SK-N-SH (cell line): Measurements from ENCODE around the gene TSPAN11. TPM values are rescaled to one million over a fixed set of nuclear protein-coding genes. Genes with fewer than 3 reads are reported as not detected.

Source experiments
- CTCF ChIA-PET: fragments of 300-600, 350-600 bp; formaldehyde crosslinking; extraction: SDS; loops from one replicate; lab custom pipeline; 2021; lab: Yijun Ruan, JAX
- POLR2A ChIA-PET: fragments of 350-600 bp; sonication (Branson Sonifier 250); formaldehyde crosslinking; extraction: SDS; loops from one replicate; lab custom pipeline; 2020; ENCODE audit warnings: antibody characterized with exemption, inconsistent platforms; lab: Yijun Ruan, JAX
- DNase-seq: peaks from one replicate; pipeline ENCODE4 v3.0.0; 2012
- H2AFZ ChIP-seq: fragments of 200-600 bp; sonication (generic); 2 replicates; pipeline ENCODE4 v1.8.1; 2016; ENCODE audit warnings: antibody characterized with exemption, mild to moderate bottlenecking, low read depth
- H3F3A ChIP-seq: fragments of 200-600 bp; sonication (generic); replicated peaks from 2 replicates; pipeline ENCODE3; 2016; ENCODE audit warnings: antibody characterized with exemption, mild to moderate bottlenecking; ENCODE audit not compliant: insufficient read depth
- H3K27ac ChIP-seq, 2 experiments: fragments of 200-500 bp in 1 of 2; fragments of 200-600 bp in 1 of 2; sonication (Bioruptor generic) in 1 of 2; sonication (generic), shearing (Covaris generic) in 1 of 2; 2 replicates each; pipeline versions ENCODE4 v1.5.1 to v1.6.1; 2014 to 2016; ENCODE audit warnings: low read depth in 2 of 2, inconsistent platforms in 1 of 2, low read length in 1 of 2, mild to moderate bottlenecking in 1 of 2, mixed read lengths in 1 of 2
- H3K27me3 ChIP-seq: fragments of 200-600 bp; sonication (generic), shearing (Covaris generic); 2 replicates; pipeline ENCODE4 v1.6.1; 2016; ENCODE audit warnings: mixed run types; ENCODE audit not compliant: insufficient read depth
- H3K36me3 ChIP-seq, 2 experiments: fragments of 200-500 bp in 1 of 2; fragments of 200-600 bp in 1 of 2; sonication (Bioruptor generic) in 1 of 2; sonication (generic) in 1 of 2; replicated peaks in 1 of 2; 2 replicates each; pipeline versions ENCODE3 to v1.5.1; 2014 to 2016; ENCODE audit warnings: low read length in 1 of 2, mild to moderate bottlenecking in 1 of 2; ENCODE audit not compliant: insufficient read depth in 2 of 2, control insufficient read depth in 1 of 2
- H3K4me1 ChIP-seq, 2 experiments: fragments of 200-500 bp in 1 of 2; fragments of 200-600 bp in 1 of 2; sonication (Bioruptor generic) in 1 of 2; sonication (generic), shearing (Covaris generic) in 1 of 2; 2 replicates each; pipeline versions ENCODE4 v1.5.1 to v1.6.1; 2014 to 2016; ENCODE audit warnings: low read depth in 1 of 2, low read length in 1 of 2, mixed run types in 1 of 2; ENCODE audit not compliant: insufficient read depth in 2 of 2, control insufficient read depth in 1 of 2
- H3K4me2 ChIP-seq: fragments of 200-600 bp; sonication (generic), shearing (Covaris generic); 2 replicates; pipeline ENCODE4 v1.6.1; 2017; ENCODE audit warnings: mixed run types
- H3K4me3 ChIP-seq, 2 experiments: fragments of 200-500 bp in 1 of 2; fragments of 200-600 bp in 1 of 2; sonication (Bioruptor generic) in 1 of 2; sonication (generic), shearing (Covaris generic) in 1 of 2; 2 replicates each; pipeline versions ENCODE4 v1.5.1 to v1.8.1; 2014 to 2016; ENCODE audit warnings: low read depth in 2 of 2, inconsistent platforms in 1 of 2, low read length in 1 of 2, mild to moderate bottlenecking in 1 of 2, mixed read lengths in 1 of 2, moderate library complexity in 1 of 2
- H3K79me2 ChIP-seq: fragments of 200-600 bp; sonication (generic); 2 replicates; pipeline ENCODE4 v1.8.1; 2017; ENCODE audit warnings: mild to moderate bottlenecking; ENCODE audit not compliant: insufficient read depth
- H3K9ac ChIP-seq: fragments of 200-600 bp; sonication (generic); 2 replicates; pipeline ENCODE4 v1.6.1; 2017; ENCODE audit warnings: mixed run types
- H3K9me2 ChIP-seq: fragments of 200-600 bp; sonication (generic); 2 replicates; pipeline ENCODE4 v1.6.1; 2017; ENCODE audit warnings: mixed run types
- H3K9me3 ChIP-seq: fragments of 200-600 bp; sonication (generic); 2 replicates; pipeline ENCODE4 v1.6.1; 2017; ENCODE audit warnings: mixed run types, mild to moderate bottlenecking, moderate library complexity
- H4K20me1 ChIP-seq: fragments of 200-600 bp; sonication (generic); 2 replicates; pipeline ENCODE4 v1.6.1; 2017; ENCODE audit warnings: mild to moderate bottlenecking, mixed run types; ENCODE audit not compliant: insufficient read depth
- CHD2 ChIP-seq: fragments of 150-350 bp; IDR thresholded peaks from 2 replicates; pipeline ENCODE4 v1.6.1; 2018; ENCODE audit warnings: low read length; ENCODE audit not compliant: partially characterized antibody
- CTCF ChIP-seq: fragments of 200-600 bp; sonication (generic); IDR thresholded peaks from 2 replicates; pipeline ENCODE4 v1.6.1; 2017; ENCODE audit warnings: antibody characterized with exemption, mild to moderate bottlenecking, moderate library complexity
- ELF1 ChIP-seq: IDR thresholded peaks from 2 replicates; pipeline ENCODE4 v1.4.0; 2012
- EZH2phosphoT487 ChIP-seq: fragments of 200-600 bp; sonication (generic); IDR thresholded peaks from 2 replicates; pipeline ENCODE4 v1.6.1; 2017; ENCODE audit warnings: low read depth, mixed run types, mild to moderate bottlenecking, antibody characterized with exemption, moderate library complexity, borderline replicate concordance
- GABPA ChIP-seq: IDR thresholded peaks from 2 replicates; pipeline ENCODE4 v1.4.0; 2012; ENCODE audit warnings: low read depth, mild to moderate bottlenecking
- MAX ChIP-seq: IDR thresholded peaks from 2 replicates; pipeline ENCODE4 v1.4.0; 2012; ENCODE audit warnings: low read depth
- MEF2A ChIP-seq: IDR thresholded peaks from 2 replicates; pipeline ENCODE4 v1.4.0; 2012; ENCODE audit warnings: low read depth, borderline replicate concordance
- MXI1 ChIP-seq: IDR thresholded peaks from 2 replicates; pipeline ENCODE4 v1.6.1; 2012; ENCODE audit warnings: mild to moderate bottlenecking, low read depth, low read length, improper control_type of control experiment
- RAD21 ChIP-seq: IDR thresholded peaks from 2 replicates; pipeline ENCODE4 v1.6.1; 2012; ENCODE audit warnings: mild to moderate bottlenecking, low read length
- REST ChIP-seq: IDR thresholded peaks from 2 replicates; pipeline ENCODE4 v1.6.1; 2012; ENCODE audit warnings: mild to moderate bottlenecking, low read depth, low read length, moderate library complexity
- SIN3A ChIP-seq: IDR thresholded peaks from 2 replicates; pipeline ENCODE4 v1.6.1; 2012; ENCODE audit warnings: low read depth, mild to moderate bottlenecking, low read length, moderate library complexity, borderline replicate concordance
- TAF1 ChIP-seq: IDR thresholded peaks from 2 replicates; pipeline ENCODE4 v1.6.1; 2012; ENCODE audit warnings: low read depth, mild to moderate bottlenecking, low read length, moderate library complexity, borderline replicate concordance
- TEAD4 ChIP-seq: IDR thresholded peaks from 2 replicates; pipeline ENCODE4 v1.4.0; 2012; ENCODE audit warnings: mild to moderate bottlenecking, borderline replicate concordance; ENCODE audit not compliant: insufficient read depth
- USF1 ChIP-seq: IDR thresholded peaks from 2 replicates; pipeline ENCODE4 v1.4.0; 2012; ENCODE audit warnings: low read depth, borderline replicate concordance
- USF2 ChIP-seq: fragments of 150-350 bp; IDR thresholded peaks from 2 replicates; pipeline ENCODE4 v1.6.1; 2017; ENCODE audit warnings: antibody characterized with exemption, low read length, low read depth, borderline replicate concordance
- WGBS: methylation state at CpG from one replicate; pipeline ENCODE4 v1.1.6; 2017; ENCODE audit warnings: low lambda C conversion rate; 5-methylcytosine and 5-hydroxymethylcytosine counted together
- polyA plus RNA-seq, 3 experiments: library from polyadenylated mRNA; depleted of rRNA; stranded (reverse); fragments of >200 nt; gene quantifications; 2 replicates each; pipeline ENCODE4 v1.2.3, GENCODE V29; 2012

TSPAN11 gene
- polyA plus RNA-seq, 1 of the 3 experiments (the other 2 are of a cell fraction), result 6.4 TPM

GRCh38 chr12:30979371-30980259 lies 53.1 kb downstream of the TSPAN11 start:
- Histone ChIP-seq H3K27me3 (no peaks in the 10 kb centered on the region), H3K9me3 (no peaks in the 10 kb centered on the region), H3K27ac (no peak overlapping the region), H3K4me2 (no peak overlapping the region), H3K79me2 (no peaks in the 10 kb centered on the region), H3K4me1 (peaks cover 0 to 58% of the 10 kb centered on the region in 2 experiments; a peak in 2 of 4 replicates), H3K9me2 (no peaks in the 10 kb centered on the region), H3K36me3 (no peaks in the 10 kb centered on the region), H4K20me1 (no peaks in the 10 kb centered on the region), H2AFZ (no peak overlapping the region), H3F3A (no peaks in the 10 kb centered on the region), H3K4me3 (no peak overlapping the region), H3K9ac (no peak overlapping the region)
- TF ChIP-seq USF1 (no peak), USF2 (no peak), ELF1 (no peak), MAX (no peak), SIN3A (no peak), MXI1 (no peak), MEF2A (no peak), EZH2phosphoT487 (no peak), TEAD4 (no peak)
- no peak for DNase-seq
- 87% methylated on average over 21 of the region's 21 CpGs for WGBS
- ChIA-PET CTCF (interaction anchor here (0.9 to 24.1 kb wide), 8 partner anchors 9 to 423 kb away, joined by 3 to 442 read pairs (median 4); partner anchors contain the start of gene TSPAN11), POLR2A (interaction anchor here (1.2 kb wide), 1 partner anchor 53 kb away, joined by 3 read pairs; the partner anchor contains the start of gene TSPAN11)

- H3K36me3 ChIP-seq, result no peaks in the 10 kb centered on the region
- no peak overlapping the region; a peak in 1 of 4 replicates for H3K27ac ChIP-seq
- H3K9me3 ChIP-seq, result no peaks in the 10 kb centered on the region
- H4K20me1 ChIP-seq, result no peaks in the 10 kb centered on the region
- POLR2A ChIA-PET, result no interaction called here
- no peaks in the 10 kb centered on the region for H3K27me3 ChIP-seq
- no peak overlapping the region for H2AFZ ChIP-seq
- no peak overlapping the region for H3K9ac ChIP-seq
- H3K4me3 ChIP-seq, result no peak overlapping the region
- no peak for DNase-seq
- H3K79me2 ChIP-seq, result no peaks in the 10 kb centered on the region
- WGBS, result 80% methylated on average over 15 of the region's 18 CpGs
- no peaks in the 10 kb centered on the region for H3K9me2 ChIP-seq
- no peak overlapping the region for H3K4me2 ChIP-seq
- peaks cover 0 to 49% of the 10 kb centered on the region in 2 experiments; a peak in 2 of 4 replicates for H3K4me1 ChIP-seq
- H3F3A ChIP-seq, result no peaks in the 10 kb centered on the region
- CTCF ChIA-PET, result interaction anchor here (1.5 to 24.1 kb wide), 3 partner anchors 9 to 132 kb away, joined by 3 to 442 read pairs (median 26); no protein-coding TSS in a partner anchor
- no peak for TF ChIP-seq CTCF
- TF ChIP-seq RAD21, result no peak
- no peak for TF ChIP-seq REST
- no peak for TF ChIP-seq MEF2A
- TF ChIP-seq GABPA, result no peak
- TF ChIP-seq TAF1, result no peak
- no peak for TF ChIP-seq MAX
- TF ChIP-seq CHD2, result no peak
- TF ChIP-seq TEAD4, result no peak
These were observed 54.6 kb downstream of the TSPAN11 start for GRCh38 chr12:30980955-30981662.
